HG02981 (cell line): ENCODE data around the gene DDR1.
"Not testable (repeated sequence)": the region's sequence is repeated elsewhere in the genome, so short reads cannot be mapped to it uniquely, and the experiment has no call there.

ENCODE experiments used
- ATAC-seq: cut with Tn5 transposase; IDR thresholded peaks from one replicate; pipeline ENCODE4 v1.9.1; 2021; ENCODE audit warnings: mild to moderate bottlenecking, moderate library complexity; ENCODE audit not compliant: unreplicated experiment

The DDR1 gene

DNA sequence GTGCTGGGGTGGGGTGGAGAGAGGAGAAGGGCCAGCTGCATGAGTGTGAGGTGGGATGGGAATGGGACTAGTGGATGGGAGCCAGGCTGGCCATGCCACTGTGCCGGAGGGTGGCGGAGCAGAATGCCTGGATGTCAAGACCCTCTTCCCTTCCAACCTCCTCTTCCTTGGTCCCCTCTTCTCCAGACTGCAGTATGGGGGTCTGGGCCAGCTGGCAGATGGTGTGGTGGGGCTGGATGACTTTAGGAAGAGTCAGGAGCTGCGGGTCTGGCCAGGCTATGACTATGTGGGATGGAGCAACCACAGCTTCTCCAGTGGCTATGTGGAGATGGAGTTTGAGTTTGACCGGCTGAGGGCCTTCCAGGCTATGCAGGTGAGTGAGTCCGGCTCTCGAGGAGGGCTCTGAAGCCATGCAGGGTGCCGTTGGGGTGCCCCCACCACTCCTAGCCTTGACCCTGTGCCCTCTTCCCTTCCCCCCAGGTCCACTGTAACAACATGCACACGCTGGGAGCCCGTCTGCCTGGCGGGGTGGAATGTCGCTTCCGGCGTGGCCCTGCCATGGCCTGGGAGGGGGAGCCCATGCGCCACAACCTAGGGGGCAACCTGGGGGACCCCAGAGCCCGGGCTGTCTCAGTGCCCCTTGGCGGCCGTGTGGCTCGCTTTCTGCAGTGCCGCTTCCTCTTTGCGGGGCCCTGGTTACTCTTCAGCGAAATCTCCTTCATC is 7.7 kb downstream of the DDR1 start:
- no peak for ATAC-seq

- ATAC-seq = no peak
Observed at GRCh38 chr6:30893001-30893591, 8.8 kb downstream of the DDR1 start.

- ATAC-seq = no peak
Observed at GRCh38 chr6:30893666-30894065, 9.3 kb downstream of the DDR1 start.

GRCh38 chr6:30894381-30894780 is 10.1 kb downstream of the DDR1 start:
- no peak for ATAC-seq

DNA sequence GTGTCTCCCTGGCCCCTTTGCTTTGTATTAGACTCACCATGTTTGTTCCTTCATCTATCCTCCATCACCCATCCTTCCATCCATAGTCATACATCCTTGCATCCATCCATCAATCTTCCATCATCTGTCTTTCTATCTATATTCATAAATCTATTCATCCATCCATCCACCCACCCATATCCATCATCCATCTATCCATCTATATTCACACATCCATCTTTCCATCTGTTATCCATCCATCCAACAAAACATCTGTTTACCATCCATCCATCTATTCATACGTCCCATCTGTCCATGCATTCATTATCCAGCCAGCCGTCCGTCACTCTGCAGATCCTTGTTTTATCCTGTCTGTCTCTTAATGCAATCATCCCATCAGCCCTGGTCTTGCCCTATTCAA is 10.6 kb downstream of the DDR1 start:
- ATAC-seq = no peak

- ATAC-seq = no peak
Observed at GRCh38 chr6:30895343-30895742, 11.0 kb downstream of the DDR1 start.

DNA sequence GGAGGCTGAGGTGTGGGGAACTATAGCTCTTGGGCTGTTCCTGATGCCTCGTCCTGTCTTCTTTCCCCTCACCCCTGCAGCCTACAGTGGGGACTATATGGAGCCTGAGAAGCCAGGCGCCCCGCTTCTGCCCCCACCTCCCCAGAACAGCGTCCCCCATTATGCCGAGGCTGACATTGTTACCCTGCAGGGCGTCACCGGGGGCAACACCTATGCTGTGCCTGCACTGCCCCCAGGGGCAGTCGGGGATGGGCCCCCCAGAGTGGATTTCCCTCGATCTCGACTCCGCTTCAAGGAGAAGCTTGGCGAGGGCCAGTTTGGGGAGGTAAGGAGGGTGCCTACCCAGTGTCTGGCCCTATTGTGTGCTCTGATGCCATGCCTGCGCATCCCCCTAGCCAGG is 12.2 kb downstream of the DDR1 start:
- ATAC-seq = no peak

GRCh38 chr6:30897882-30898281 is 13.6 kb downstream of the DDR1 start:
- no peak for ATAC-seq

DNA sequence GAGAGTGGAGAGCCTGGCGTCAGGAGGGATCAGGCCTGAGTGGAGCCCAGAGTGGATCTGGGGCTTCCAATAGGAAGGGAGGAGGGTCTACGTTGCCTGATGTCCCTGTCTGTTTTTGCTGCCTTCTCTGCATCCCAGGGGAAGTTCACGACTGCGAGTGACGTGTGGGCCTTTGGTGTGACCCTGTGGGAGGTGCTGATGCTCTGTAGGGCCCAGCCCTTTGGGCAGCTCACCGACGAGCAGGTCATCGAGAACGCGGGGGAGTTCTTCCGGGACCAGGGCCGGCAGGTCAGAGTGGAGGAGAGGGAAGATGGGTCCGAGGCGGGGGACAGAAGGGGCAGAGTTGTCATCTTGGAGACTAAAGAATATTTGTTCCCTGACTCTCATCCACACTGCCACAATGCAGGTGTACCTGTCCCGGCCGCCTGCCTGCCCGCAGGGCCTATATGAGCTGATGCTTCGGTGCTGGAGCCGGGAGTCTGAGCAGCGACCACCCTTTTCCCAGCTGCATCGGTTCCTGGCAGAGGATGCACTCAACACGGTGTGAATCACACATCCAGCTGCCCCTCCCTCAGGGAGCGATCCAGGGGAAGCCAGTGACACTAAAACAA is 14.5 kb downstream of the DDR1 start:
- ATAC-seq = no peak

GRCh38 chr6:30900863-30901417 is 16.6 kb downstream of the DDR1 start:
- no peak for ATAC-seq

DNA sequence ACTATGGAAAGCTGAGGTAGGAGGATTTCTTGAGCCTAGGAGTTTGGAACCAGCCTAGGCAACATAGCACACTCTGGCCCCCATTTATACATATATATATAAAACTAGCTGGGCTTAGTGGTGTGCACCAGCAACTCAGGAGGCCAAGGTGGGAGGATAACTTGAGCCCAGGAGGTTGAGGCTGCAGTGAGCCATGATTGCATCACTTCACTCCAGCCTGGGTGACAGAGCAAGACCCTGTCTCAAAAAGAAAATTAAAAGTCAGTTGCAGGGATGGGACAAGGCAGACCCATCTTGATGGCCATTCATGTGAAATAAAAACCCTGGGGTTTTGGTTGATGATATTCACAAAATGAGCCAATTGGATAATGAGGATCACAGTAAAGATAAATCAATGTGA is 17.1 kb downstream of the DDR1 start:
- no peak for ATAC-seq

DNA sequence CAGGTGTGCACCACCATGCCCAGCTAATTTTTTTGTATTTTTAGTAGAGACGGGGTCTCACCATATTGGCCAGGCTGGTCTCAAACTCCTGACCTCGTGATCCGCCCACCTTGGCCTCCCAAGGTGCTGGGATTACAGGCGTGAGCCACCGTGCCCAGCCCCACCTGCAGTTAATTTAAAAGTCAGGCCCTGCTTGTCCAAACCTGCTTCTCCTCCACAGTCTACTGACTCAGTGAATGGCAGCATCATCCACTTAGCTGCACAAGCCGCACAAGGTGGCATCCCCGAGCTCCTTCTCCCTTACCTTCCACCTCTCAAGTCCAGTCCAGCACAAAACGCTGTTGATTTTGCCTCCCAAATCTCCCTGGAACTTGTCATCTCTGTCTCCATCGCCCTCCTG is 17.9 kb downstream of the DDR1 start:
- ATAC-seq = not testable (repeated sequence)

DNA sequence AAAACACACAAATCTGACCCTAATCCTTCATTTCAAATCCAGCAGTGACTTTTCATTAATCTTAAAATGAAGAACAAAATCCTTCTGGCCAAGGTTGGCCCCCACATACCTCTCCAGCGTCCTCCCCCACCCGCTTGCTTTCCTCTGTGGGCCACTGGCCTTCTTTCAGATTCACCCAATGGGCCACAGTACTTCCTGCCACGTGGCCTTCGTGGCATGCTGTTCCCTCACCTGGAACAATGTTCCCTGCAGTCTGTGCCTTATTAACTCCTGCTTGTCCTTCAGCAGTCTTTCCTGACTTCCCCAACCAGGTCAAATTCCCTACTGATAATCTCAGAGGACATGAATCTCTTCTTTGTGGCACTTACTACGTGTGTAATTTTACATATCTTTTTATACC is 18.4 kb downstream of the DDR1 start:
- ATAC-seq = no peak

DNA sequence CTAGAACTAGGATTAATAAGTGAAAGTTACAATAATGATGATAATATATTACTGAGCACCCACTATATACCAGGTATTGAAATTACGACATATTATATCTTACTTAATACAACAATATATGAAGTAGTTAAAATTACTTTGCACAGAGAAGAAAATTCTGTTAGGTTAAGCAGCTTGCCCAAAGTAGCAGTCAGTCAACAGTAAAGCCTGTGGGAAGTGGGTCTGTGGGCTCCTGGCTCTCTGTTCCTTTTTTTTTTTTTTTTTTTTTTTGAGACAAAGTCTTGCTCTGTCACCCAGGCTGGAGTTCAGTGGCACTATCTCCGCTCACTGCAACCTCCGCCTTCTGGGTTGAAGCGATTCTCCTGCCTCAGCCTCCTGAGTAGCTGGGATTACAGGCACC is 18.9 kb downstream of the DDR1 start:
- ATAC-seq = no peak

- not testable (repeated sequence) for ATAC-seq
Observed at GRCh38 chr6:30907290-30907757, 23.0 kb downstream of the DDR1 start.

GRCh38 chr6:30907758-30908591 is 23.7 kb downstream of the DDR1 start, which contains the start of gene GTF2H4:
Gene GTF2H4, plus strand, starts transcription at chr6:30908207.
- peak; percentile 95 for ATAC-seq

DNA sequence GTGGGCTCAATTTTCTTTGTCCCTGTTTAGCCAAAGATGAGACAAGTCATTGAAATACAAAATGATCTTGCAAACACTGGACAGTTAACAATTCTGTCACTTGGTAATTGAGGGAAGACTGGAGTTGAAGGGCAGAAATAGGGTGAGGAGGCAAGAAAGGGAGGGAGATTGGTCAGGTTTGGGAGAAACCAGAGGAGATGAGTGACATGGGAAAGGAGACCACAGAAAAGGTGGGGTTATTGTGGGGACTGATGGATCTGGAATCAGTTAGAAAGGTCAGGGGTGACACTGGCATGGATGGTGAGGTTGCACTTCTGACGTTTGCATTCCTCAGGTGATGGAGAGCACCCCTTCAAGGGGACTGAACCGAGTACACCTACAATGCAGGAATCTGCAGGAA is 24.4 kb downstream of the DDR1 start:
- no peak for ATAC-seq

GRCh38 chr6:30910473-30910872 is 26.2 kb downstream of the DDR1 start:
- not testable (repeated sequence) for ATAC-seq

DNA sequence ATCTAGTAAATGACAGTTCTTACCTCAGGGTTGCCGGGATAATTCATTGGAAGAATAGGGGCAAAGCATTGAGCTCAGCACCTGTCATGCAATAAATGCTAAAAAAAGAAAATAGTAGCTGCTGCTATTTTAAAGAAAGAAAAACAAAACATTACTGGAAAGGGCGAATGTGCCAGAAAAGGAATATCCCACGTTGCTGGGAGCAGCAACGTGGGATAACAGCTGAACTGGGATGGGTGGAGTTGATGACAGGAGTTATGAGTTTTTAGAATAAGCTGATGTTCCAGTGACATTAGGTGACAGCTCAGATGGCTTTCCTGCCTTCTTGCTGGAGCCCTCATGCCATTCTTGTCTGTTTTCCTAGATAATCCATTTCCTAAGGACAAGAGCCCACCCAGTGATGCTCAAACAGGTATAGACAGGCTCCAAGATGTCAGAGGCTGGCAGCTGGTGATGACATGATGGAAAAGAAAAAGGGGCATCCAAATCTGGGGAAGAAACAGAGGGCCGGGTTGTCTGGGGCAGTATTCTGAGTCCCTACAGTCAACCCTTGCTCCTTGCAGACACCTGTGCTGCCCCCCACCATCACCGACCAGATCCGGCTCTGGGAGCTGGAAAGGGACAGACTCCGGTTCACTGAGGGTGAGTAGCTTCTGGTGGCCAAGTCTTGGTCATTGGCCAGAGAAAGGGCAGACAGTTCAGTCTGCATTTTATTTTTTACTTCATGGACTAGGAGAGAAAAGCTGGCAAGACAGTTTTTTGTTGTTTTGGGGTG is 28.6 kb downstream of the DDR1 start:
- ATAC-seq = no peak

DNA sequence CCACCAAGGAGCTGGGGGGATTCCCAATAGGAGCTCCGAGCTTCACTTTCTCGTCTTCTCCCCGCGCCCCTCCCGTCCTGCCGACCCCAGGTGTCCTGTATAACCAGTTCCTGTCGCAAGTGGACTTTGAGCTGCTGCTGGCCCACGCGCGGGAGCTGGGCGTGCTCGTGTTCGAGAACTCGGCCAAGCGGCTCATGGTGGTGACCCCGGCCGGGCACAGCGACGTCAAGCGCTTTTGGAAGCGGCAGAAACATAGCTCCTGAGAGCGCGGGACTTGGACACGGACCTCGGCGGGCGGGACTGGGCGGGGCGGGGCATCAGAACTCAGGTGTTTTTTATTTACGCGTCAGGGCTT is 29.4 kb downstream of the DDR1 start:
- ATAC-seq = no peak
